NB4 (cell line): ENCODE data around the gene FAM184A.

ENCODE experiments used
- CTCF ChIP-seq: IDR thresholded peaks from one replicate; pipeline ENCODE4 v1.5.1; 2012; ENCODE audit warnings: low read depth, low read length
- POLR2A ChIP-seq: IDR thresholded peaks from 2 replicates; pipeline ENCODE4 v1.6.1; 2011; ENCODE audit warnings: mild to moderate bottlenecking; ENCODE audit not compliant: insufficient read length; ENCODE audit errors: extremely low read depth
- TF ChIP-seq, protein P1 (sequence below): IDR thresholded peaks from 2 replicates; pipeline ENCODE4 v1.6.1; 2011; ENCODE audit warnings: low read depth, low read length

DNA sequence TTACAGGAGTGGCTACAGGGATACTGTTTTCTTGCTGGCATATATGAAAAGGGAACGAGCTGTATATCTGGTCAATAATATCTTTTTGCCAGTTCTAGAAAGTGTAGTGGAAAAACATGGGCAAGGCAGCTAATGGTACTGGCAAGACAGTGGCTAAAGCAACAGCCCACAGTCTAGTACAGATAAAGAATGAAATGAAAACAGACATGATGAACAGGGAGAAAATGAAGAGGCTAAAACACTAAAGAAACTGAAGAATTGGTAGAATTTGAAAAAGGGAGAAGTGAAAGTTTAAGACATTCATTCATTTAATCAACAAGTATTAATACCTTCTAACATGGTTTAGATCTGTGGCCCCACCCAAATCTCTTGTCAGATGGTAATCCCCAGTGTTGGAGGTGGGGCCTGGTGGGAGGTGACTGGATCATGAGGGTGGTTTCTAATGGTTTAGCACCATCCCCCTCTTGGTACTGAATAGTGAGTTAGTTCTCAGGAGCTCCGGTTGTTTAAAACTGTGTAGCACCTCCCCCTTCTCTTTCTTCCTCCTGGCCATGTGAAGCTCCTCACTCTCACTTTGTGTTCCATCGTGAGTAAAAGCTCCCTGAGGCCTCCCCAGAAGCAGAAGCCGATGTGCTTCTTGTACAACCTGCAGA lies 18.1 kb downstream of the FAM184A start:
- TF ChIP-seq CTCF: no peak
- TF ChIP-seq POLR2A: no peak
- TF ChIP-seq, protein P1, sequence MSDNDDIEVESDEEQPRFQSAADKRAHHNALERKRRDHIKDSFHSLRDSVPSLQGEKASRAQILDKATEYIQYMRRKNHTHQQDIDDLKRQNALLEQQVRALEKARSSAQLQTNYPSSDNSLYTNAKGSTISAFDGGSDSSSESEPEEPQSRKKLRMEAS: no peak
